ENCODE results near the gene RBMS1.

- TF ChIP-seq CTCF (IDR thresholded peaks at IDR 0.05) = no peak
- TF ChIP-seq EZH2 (IDR thresholded peaks at IDR 0.05; ENCODE audit: borderline replicate concordance, insufficient read depth, low read depth, low read length, poor library complexity, severe bottlenecking) = no peak
Measured at GRCh38 chr2:160336105-160336504, 157.5 kb downstream of the RBMS1 start.
